Right lobe of liver (tissue), 4 donors: Measurements from ENCODE around the gene PPP1R1A.

Experiments used
- POLR2A ChIP-seq: fragments of 450-650 bp; IDR thresholded peaks from one replicate; pipeline ENCODE4 v1.6.1; 2017; ENCODE audit warnings: antibody characterized with exemption, mild to moderate bottlenecking
- TF ChIP-seq, protein P1 (sequence below), 4 donors: fragments of 200-600 bp in 3 of 4; fragments of 450-650 bp in 1 of 4; IDR thresholded peaks; one replicate each; pipeline versions ENCODE4 v1.5.1 to v1.8.0; 2016 to 2022; ENCODE audit warnings: antibody characterized with exemption in 4 of 4, mild to moderate bottlenecking in 2 of 4
- donor health status: DM: no; HTN: no; CAD: no.
- donor health status: DM: no; HTN: no; CAD: no.
- donor health status: DM: no; HTN: yes; CAD: no.

DNA sequence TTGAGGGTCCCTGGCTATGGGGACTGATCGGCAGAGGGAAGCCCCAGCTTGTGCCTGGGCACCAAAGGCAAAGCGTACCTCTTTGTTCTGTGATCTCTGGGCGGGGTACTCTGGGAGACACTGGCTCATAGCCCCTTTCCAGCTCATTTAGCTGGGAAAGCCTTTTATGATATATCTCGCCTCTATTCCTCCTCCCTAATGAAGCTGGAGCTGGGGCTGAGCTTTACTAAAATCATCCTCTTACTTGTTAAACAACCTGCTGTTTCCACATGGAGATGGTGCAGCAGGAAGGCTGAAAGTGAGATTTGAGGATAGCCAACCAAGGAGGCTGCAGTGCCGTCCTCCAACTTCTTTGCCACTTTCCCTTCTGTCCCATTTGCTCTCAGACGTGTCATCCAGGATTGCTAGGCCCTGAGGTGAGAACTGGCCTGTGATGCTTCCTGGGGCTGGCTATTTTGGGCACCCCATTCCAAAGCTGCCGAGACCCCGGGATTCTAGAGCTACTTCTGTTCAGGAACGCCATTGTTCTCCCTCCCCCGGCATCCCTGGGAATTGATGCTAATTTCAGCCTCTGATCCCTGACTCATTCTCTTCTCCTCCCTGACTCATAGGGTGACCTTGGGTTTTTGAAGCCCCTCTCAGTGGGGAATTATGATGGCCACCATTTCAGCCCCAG lies 23.0 kb downstream of the PPP1R1A start:
- TF ChIP-seq, protein P1, sequence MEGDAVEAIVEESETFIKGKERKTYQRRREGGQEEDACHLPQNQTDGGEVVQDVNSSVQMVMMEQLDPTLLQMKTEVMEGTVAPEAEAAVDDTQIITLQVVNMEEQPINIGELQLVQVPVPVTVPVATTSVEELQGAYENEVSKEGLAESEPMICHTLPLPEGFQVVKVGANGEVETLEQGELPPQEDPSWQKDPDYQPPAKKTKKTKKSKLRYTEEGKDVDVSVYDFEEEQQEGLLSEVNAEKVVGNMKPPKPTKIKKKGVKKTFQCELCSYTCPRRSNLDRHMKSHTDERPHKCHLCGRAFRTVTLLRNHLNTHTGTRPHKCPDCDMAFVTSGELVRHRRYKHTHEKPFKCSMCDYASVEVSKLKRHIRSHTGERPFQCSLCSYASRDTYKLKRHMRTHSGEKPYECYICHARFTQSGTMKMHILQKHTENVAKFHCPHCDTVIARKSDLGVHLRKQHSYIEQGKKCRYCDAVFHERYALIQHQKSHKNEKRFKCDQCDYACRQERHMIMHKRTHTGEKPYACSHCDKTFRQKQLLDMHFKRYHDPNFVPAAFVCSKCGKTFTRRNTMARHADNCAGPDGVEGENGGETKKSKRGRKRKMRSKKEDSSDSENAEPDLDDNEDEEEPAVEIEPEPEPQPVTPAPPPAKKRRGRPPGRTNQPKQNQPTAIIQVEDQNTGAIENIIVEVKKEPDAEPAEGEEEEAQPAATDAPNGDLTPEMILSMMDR (IDR thresholded peaks at IDR 0.05) = no peak
- TF ChIP-seq POLR2A = no peak
